Bronchial epithelial cell (primary cell): ENCODE data around the gene CDCP1. TPM values are rescaled to one million over a fixed set of nuclear protein-coding genes. Genes with fewer than 3 reads are reported as not detected.
"Not testable (repeated sequence)": the region's sequence is repeated elsewhere in the genome, so short reads cannot be mapped to it uniquely, and the experiment has no call there.

ENCODE experiments used
- DNase-seq: peaks from one replicate; pipeline ENCODE4 v3.0.0-alpha.2; 2010; ENCODE audit warnings: low read depth
- FAIRE-seq: peaks from 2 replicates; lab custom pipeline; 2011; peaks lifted over from hg19 to GRCh38; lab: Jason Lieb, UNC
- H3K27me3 ChIP-seq: 2 replicates; pipeline ENCODE4 v1.5.1; 2011; ENCODE audit warnings: low read length; ENCODE audit not compliant: control insufficient read depth, insufficient read depth
- H3K36me3 ChIP-seq: 2 replicates; pipeline ENCODE4 v1.5.1; 2011; ENCODE audit warnings: low read length; ENCODE audit not compliant: control insufficient read depth, insufficient read depth
- H3K4me3 ChIP-seq: 2 replicates; pipeline ENCODE4 v1.5.1; 2011; ENCODE audit warnings: mild to moderate bottlenecking, low read depth, low read length, control low read depth
- total RNA-seq: library from RNA; depleted of rRNA; stranded (reverse); fragments of >200 nt; gene quantifications from 2 replicates; pipeline ENCODE4 v1.2.1, GENCODE V29; 2014
- TF ChIP-seq, protein P1 (sequence below): IDR thresholded peaks from 2 replicates; pipeline ENCODE4 v1.5.1; 2011; ENCODE audit warnings: mild to moderate bottlenecking, moderate library complexity, low read length, control low read depth, inconsistent platforms; ENCODE audit not compliant: insufficient read depth, severe bottlenecking

Gene CDCP1
- total RNA-seq, 1 donor from 2014 or later = 41.3 TPM

DNA sequence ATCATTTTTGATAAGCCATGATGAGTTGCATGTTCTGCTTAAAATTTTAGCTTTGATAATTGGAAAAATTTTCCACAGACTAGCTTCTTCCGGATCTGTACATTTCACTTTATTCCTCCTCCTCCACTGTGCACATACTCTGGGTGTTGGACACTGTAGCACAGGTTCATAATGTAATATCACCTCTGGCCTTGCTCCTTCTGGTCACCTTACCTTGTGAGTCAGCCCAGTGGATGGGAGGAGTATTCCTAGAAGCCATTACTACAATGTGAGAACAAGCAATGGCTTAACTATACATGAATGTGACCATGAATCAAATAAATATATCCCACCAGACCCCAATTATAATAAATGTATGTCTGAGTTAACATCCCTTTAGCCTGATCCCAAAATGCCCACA is 6.1 kb upstream of the CDCP1 start:
- TF ChIP-seq, protein P1, sequence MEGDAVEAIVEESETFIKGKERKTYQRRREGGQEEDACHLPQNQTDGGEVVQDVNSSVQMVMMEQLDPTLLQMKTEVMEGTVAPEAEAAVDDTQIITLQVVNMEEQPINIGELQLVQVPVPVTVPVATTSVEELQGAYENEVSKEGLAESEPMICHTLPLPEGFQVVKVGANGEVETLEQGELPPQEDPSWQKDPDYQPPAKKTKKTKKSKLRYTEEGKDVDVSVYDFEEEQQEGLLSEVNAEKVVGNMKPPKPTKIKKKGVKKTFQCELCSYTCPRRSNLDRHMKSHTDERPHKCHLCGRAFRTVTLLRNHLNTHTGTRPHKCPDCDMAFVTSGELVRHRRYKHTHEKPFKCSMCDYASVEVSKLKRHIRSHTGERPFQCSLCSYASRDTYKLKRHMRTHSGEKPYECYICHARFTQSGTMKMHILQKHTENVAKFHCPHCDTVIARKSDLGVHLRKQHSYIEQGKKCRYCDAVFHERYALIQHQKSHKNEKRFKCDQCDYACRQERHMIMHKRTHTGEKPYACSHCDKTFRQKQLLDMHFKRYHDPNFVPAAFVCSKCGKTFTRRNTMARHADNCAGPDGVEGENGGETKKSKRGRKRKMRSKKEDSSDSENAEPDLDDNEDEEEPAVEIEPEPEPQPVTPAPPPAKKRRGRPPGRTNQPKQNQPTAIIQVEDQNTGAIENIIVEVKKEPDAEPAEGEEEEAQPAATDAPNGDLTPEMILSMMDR = no peak
- FAIRE-seq = no peak

DNA sequence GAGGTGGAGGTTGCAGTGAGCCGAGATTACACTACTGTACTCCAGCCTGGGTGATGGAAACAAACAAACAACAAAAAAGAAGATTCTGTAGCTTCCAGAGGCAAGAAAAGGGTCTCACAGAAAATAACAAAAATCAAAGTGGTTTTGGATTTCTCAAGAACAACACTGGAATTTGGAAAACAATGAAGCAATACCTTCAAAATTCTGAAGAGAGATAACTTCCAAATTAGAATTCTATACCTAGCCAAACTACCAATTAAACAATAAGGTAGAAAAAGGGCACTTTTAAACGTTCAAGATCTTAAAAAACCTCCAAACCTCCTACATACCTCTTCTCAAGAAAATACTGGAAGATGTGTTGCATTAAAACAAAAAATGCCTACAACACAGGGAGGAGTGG is 4.9 kb upstream of the CDCP1 start:
- no peak overlapping the region for H3K4me3 ChIP-seq
- TF ChIP-seq, protein P1 = no peak
- no peaks in the 10 kb centered on the region for H3K36me3 ChIP-seq
- FAIRE-seq (no peak), DNase-seq (no peak)
- H3K27me3 ChIP-seq = no peaks in the 10 kb centered on the region

More for the DNA sequence above, 6.1 kb upstream of the CDCP1 start:
- no peak overlapping the region for H3K4me3 ChIP-seq
- no peaks in the 10 kb centered on the region for H3K27me3 ChIP-seq
- no peak for DNase-seq
- no peaks in the 10 kb centered on the region for H3K36me3 ChIP-seq

DNA sequence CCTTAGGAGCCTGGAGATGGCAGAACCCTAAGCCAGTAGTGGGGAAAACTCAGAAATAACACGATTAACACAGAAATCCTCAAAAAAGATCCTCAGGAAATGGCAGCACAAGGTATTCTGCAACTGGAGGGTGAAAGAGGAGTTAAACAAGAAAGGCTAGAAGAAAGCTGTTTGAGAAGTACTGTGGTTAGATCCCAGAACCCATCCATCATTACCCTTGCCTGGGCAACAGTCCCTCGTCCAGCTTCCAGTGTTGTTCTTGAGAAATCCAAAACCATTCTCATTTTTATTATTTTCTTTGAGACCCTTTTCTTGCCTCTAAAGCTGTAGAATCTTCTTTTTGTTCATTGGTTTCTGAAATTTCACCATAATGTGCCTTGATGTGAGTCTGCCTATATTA is 2.7 kb upstream of the CDCP1 start:
- no peaks in the 10 kb centered on the region for H3K36me3 ChIP-seq
- no peak for DNase-seq
- TF ChIP-seq, protein P1 = no peak
- H3K4me3 ChIP-seq = no peak overlapping the region
- no peaks in the 10 kb centered on the region for H3K27me3 ChIP-seq
- no peak for FAIRE-seq

DNA sequence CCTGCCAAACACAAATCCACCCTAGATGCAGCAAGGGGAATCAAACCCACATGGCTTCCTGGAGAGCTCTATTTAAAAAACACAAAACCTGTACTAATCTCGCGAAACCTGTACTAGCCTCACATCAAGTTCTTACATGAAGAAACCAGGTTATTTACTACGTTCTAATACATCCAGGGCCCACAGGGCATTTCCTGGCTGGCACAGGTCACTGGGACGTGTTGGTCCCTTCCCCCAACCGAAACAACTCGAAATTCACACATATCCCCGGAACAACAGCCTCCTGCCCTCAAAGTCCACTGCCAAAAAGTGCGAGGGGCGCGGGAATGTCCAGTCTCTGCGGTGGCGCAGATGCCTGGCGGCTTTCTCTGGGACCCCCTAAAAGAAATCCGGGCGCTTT is 955 bp downstream of the CDCP1 start:
- FAIRE-seq (no peak), DNase-seq (peak; percentile 77)
- no peaks in the 10 kb centered on the region for H3K27me3 ChIP-seq
- no peaks in the 10 kb centered on the region for H3K36me3 ChIP-seq
- peak overlapping the region; percentile 90 for H3K4me3 ChIP-seq
- TF ChIP-seq, protein P1 = no peak

DNA sequence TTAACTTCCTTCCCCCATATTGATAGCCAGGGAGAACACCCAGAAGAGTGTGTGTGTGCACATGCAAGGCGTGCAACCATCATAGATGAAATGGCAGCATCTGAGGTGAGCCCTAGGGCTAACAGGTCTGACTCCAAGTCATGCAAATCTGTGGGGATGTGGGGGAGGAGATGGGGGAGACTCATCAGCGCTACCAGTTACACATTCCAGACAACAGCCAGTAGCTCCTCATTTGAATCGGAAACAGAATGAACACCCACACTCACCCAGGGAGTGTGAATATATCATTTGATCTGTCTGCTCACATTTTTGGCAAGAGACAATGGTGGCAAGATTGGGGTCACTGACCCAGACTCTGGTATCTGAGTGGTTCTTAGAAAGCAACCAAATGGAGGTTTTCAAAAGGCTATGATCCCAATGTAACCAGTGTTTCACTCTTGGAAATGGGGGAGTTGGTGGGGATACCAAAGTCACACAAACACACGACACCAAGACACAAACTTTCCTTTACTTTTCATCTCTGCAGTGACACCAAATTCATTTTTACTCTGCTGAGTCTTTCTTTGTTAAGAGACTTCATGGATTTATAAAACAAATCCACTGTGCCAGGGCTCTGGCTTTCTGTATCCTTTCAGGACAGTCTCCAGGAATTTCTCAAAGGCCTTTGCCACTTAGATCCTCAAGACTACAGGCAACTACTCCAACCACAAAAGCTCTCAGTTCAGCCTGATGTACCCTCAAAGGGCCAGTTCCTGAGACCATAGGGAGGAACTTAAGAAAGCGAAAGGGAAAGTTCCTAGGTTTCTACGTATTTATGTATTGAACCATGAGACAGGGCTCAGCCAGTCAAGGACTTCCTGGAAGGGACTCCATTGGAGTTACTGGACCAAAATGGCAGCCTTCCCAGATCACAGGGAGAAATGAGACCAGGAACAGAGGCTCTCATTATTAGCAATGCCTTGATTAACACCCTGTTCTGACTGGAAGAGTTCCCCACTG is 2.2 kb downstream of the CDCP1 start:
- DNase-seq (no peak), FAIRE-seq (no peak)
- TF ChIP-seq, protein P1 = no peak

DNA sequence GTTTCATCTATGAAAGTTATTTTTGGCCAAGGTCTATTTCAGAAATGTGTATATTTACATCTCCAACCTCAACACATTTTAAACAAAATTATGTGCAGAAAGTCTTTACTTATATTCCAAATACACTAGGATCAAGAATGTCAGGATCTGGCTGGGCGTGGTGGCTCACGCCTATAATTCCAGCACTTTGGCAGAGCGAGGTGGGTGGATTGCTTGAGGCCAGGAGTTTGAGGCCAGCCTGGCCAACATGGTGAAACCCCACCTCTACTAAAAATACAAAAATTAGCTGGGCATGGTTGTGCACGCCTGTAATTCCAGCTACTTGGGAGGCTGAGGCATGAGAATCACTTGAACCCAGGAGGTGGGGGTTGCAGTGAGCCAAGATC is 5.4 kb downstream of the CDCP1 start:
- H3K4me3 ChIP-seq, FAIRE-seq, H3K27me3 ChIP-seq, H3K36me3 ChIP-seq, DNase-seq: not testable (repeated sequence)

More for the DNA sequence above, 2.2 kb downstream of the CDCP1 start:
- peak overlapping the region; percentile 90 for H3K4me3 ChIP-seq
- H3K36me3 ChIP-seq = peaks cover 5% of the 10 kb centered on the region
- no peaks in the 10 kb centered on the region for H3K27me3 ChIP-seq
